Prostate gland (tissue), 2 donors: Measurements from ENCODE around the gene GPR55. TPM values are rescaled to one million over a fixed set of nuclear protein-coding genes. Genes with fewer than 3 reads are reported as not detected.

Source experiments
- DNase-seq: peaks from one replicate; pipeline ENCODE4 v3.0.0-alpha.2; 2019; ENCODE audit warnings: low spot score
- H3K27ac ChIP-seq, 2 donors: fragments of 200-600 bp; sonication (generic); 2 replicates each; pipeline ENCODE4 v1.5.1; 2017 to 2019
- H3K27me3 ChIP-seq: fragments of 200-600 bp; sonication (generic); replicated peaks from 2 replicates; pipeline ENCODE4 v1.5.1; 2019; ENCODE audit not compliant: insufficient read depth
- H3K36me3 ChIP-seq, 2 donors: fragments of 200-600 bp; sonication (generic); 1 replicate in 1 of 2; 2 replicates in 1 of 2; pipeline versions ENCODE4 v1.5.1 to v1.8.1; 2017 to 2019
- H3K4me1 ChIP-seq: fragments of 200-600 bp; sonication (generic); replicated peaks from 2 replicates; pipeline ENCODE4 v1.5.1; 2019
- H3K4me3 ChIP-seq, 2 donors: fragments of 200-600 bp; sonication (generic); 2 replicates each; pipeline ENCODE4 v1.5.1; 2017 to 2019
- H3K9me3 ChIP-seq: fragments of 200-600 bp; sonication (generic); 2 replicates; pipeline ENCODE4 v1.5.1; 2017
- POLR2A ChIP-seq: fragments of 450-650 bp; IDR thresholded peaks from one replicate; pipeline ENCODE4 v1.6.1; 2016; ENCODE audit warnings: antibody characterized with exemption, mild to moderate bottlenecking
- POLR2AphosphoS5 ChIP-seq: sonication (generic); formaldehyde crosslinking; IDR thresholded peaks from one replicate; pipeline ENCODE4 v1.6.1; 2017; ENCODE audit warnings: antibody characterized with exemption
- WGBS: methylation state at CpG from one replicate; pipeline ENCODE4 v1.1.5; 2018; 5-methylcytosine and 5-hydroxymethylcytosine counted together
- intact Hi-C: fragments of 100-400 bp; cut with DNase I; formaldehyde crosslinking; loops from one replicate; pipeline ENCODE4 v1.14.2; 2022
- total RNA-seq, 2 donors: library from RNA; depleted of rRNA; stranded (reverse); fragments of >200 nt; gene quantifications; one replicate each; pipeline ENCODE4 v1.1.0, GENCODE V29; 2016
- TF ChIP-seq, protein P1 (sequence below), 4 experiments: fragments of 200-600 bp in 2 of 4; fragments of 450-650 bp in 2 of 4; sonication (generic) in 2 of 4; IDR thresholded peaks; 1 replicate in 3 of 4; 2 replicates in 1 of 4; pipeline ENCODE4 v1.5.1; 2016 to 2019; ENCODE audit warnings: antibody characterized with exemption in 4 of 4, mild to moderate bottlenecking in 2 of 4, moderate library complexity in 2 of 4

Gene GPR55
- total RNA-seq, 2 donors from 2014 or later = 0.77 to 3.0 TPM

DNA sequence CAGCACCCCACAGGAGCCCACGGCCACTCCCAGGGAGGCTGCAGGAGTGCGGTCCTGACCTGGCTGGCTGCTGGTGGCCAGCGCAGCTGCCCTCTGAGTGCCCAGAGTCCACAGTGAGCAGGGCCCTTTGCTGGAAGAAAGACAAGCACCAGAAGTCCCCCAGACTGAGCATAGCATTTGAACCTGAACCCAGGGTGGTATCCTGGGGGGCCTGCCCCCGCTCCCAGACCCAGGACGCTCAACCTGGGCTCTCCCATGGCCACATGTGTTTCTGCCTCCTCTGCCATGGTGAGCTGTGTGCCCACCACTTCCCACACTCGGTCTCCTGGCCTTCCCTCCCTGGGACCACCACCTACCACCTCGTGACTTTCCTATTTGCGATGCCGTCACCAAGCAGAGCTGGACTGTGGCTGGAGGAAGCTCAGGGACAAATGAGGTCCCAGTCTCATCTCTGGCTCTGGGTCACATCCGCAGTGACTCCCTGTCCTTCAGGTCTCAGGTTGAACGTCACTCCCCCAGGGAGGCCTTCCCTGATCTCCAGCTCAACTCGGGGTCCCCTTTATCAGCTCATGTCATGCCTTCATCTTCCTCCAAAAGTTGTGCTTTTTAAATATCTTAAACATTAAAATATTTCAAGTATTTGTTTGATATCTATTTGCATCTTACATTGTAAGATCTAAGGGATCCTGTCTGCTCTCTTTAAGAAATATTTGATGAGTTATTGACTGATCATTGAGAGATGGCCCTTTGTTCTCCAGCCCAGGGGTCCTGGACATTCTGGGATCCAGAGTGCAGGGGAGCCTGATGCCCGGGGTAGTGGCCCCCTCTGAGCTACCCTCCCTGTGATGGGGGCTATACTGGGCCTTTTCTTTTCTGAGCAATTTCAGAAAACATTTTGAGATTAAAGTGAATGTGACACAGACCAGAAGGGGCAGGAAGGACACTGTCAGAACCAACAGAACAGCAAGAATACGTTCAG is 16.4 kb upstream of the GPR55 start:
- Histone ChIP-seq H3K36me3 (no peaks in the 10 kb centered on the region), H3K9me3 (no peaks in the 10 kb centered on the region), H3K27ac (no peak overlapping the region), H3K27me3 (no peaks in the 10 kb centered on the region), H3K4me1 (no peaks in the 10 kb centered on the region), H3K4me3 (no peak overlapping the region)
- no peak for DNase-seq
- WGBS = 83% methylated on average over 14 of the region's 14 CpGs
- TF ChIP-seq POLR2AphosphoS5 = no peak
- TF ChIP-seq POLR2A = no peak
- TF ChIP-seq, protein P1, sequence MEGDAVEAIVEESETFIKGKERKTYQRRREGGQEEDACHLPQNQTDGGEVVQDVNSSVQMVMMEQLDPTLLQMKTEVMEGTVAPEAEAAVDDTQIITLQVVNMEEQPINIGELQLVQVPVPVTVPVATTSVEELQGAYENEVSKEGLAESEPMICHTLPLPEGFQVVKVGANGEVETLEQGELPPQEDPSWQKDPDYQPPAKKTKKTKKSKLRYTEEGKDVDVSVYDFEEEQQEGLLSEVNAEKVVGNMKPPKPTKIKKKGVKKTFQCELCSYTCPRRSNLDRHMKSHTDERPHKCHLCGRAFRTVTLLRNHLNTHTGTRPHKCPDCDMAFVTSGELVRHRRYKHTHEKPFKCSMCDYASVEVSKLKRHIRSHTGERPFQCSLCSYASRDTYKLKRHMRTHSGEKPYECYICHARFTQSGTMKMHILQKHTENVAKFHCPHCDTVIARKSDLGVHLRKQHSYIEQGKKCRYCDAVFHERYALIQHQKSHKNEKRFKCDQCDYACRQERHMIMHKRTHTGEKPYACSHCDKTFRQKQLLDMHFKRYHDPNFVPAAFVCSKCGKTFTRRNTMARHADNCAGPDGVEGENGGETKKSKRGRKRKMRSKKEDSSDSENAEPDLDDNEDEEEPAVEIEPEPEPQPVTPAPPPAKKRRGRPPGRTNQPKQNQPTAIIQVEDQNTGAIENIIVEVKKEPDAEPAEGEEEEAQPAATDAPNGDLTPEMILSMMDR (IDR thresholded peaks at IDR 0.05) = no peak
- intact Hi-C loops = no loop called here

DNA sequence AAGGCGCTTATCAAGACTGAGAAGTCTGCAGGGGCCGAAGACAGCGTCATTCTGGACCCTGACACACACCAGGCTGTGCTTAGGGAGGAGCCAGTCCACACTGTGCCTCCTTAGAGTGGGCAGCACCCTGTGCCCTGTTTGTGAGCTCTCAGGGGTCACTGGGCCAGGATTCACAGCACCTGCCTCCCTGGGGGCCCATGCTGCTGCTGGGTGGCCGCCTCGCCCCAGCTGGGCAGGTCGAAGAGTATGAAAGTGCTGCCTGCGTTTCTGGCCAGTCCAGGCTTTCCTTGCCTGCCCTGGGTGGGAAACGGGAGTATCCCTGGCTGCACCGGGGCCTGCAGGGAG is 15.4 kb upstream of the GPR55 start:
- Histone ChIP-seq H3K27ac (no peak overlapping the region), H3K4me1 (no peaks in the 10 kb centered on the region), H3K9me3 (no peaks in the 10 kb centered on the region), H3K4me3 (no peak overlapping the region), H3K36me3 (no peaks in the 10 kb centered on the region), H3K27me3 (no peaks in the 10 kb centered on the region)
- intact Hi-C loops = no loop called here
- WGBS = 89% methylated on average over 9 of the region's 9 CpGs
- no peak for DNase-seq
- TF ChIP-seq, protein P1 (IDR thresholded peaks at IDR 0.05) = no peak
- TF ChIP-seq POLR2A (no peak), POLR2AphosphoS5 (no peak)

DNA sequence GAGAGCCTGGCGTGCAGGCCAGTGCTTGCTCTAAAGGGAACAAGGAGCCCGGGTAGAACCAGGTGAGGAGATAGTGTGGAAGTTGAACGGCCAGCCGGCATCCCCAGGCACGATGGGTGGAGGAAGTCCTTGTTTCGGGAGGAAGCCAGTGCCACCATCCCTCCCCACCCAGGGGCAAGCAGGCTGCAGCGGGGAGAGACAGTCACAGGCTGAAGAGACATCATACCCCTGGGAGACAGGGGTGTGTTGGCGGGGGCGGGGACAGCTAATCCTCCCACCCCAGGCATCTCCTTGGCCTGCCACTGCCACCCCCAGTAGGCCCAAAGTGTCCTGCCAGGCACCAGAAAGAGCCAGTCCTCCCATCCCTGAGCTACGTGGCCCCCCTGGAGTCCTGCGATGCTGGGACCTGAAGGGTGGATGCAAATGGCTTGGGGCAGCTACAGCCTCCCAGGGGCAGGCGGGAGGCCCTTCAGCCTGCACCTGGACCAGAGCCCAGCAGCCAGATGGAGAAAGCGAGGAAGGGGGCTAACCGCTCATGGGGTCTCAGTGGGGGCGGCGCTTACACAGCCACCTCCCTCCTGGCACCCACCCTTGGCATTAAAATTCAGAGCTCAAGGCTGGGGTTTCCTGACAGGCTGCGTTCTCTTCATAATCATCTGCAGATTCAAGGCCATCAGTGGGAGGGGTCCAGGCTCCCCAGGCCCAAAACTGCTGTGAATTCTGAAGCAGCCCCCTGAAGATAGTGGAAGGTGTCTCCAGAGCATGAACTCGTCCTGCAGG is 14.8 kb upstream of the GPR55 start:
- Histone ChIP-seq H3K4me1 (no peaks in the 10 kb centered on the region), H3K9me3 (no peaks in the 10 kb centered on the region), H3K27me3 (no peaks in the 10 kb centered on the region), H3K36me3 (no peaks in the 10 kb centered on the region), H3K27ac (no peak overlapping the region), H3K4me3 (no peak overlapping the region)
- 85% methylated on average over 18 of the region's 18 CpGs for WGBS
- intact Hi-C loops = no loop called here
- DNase-seq = no peak
- TF ChIP-seq, protein P1 (IDR thresholded peaks at IDR 0.05) = no peak
- TF ChIP-seq POLR2A (no peak), POLR2AphosphoS5 (no peak)

DNA sequence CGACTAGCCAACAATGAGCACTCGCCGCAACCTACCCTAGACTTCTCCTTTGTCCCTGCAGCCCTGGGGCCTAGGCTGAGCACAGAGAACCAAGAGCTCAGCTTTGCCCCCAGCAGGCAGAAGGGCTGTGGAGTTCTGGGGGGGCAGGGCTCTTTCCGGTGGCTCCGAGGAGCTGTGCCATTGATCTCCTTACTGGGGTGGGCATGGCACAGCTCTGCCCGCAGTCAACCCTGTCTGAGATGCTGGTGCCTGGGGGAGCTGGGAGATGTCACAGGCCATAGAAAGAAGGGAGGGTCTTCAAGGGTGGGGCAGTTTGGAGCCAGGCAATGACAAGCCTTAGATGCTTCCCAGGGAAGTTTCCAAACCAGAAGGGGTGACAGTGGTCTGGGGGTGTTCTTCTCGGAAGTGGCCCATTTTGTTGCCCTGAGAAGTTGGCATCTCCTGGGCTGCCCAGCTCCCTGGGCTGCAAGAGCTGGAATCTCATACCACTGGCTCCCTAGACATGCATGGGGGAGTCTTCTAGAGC is 14.1 kb upstream of the GPR55 start:
- Histone ChIP-seq H3K9me3 (no peaks in the 10 kb centered on the region), H3K4me1 (no peaks in the 10 kb centered on the region), H3K36me3 (no peaks in the 10 kb centered on the region), H3K27ac (no peak overlapping the region), H3K27me3 (no peaks in the 10 kb centered on the region), H3K4me3 (no peak overlapping the region)
- TF ChIP-seq, protein P1 (IDR thresholded peaks at IDR 0.05) = no peak
- TF ChIP-seq POLR2AphosphoS5 = no peak
- TF ChIP-seq POLR2A = no peak
- 97% methylated on average over 7 of the region's 7 CpGs for WGBS
- intact Hi-C loops = no loop called here
- no peak for DNase-seq
